ENCODE measurements around the gene BCOR.

Gene BCOR

GRCh38 chrX:40093586-40093985, 4.2 kb downstream of the BCOR start:
- no peak for TF ChIP-seq CREB1 (IDR thresholded peaks at IDR 0.05; ENCODE audit: low read depth)
- no peak for TF ChIP-seq FOXM1 (IDR thresholded peaks at IDR 0.05; ENCODE audit: borderline replicate concordance, low read depth)
- TF ChIP-seq, protein P1, sequence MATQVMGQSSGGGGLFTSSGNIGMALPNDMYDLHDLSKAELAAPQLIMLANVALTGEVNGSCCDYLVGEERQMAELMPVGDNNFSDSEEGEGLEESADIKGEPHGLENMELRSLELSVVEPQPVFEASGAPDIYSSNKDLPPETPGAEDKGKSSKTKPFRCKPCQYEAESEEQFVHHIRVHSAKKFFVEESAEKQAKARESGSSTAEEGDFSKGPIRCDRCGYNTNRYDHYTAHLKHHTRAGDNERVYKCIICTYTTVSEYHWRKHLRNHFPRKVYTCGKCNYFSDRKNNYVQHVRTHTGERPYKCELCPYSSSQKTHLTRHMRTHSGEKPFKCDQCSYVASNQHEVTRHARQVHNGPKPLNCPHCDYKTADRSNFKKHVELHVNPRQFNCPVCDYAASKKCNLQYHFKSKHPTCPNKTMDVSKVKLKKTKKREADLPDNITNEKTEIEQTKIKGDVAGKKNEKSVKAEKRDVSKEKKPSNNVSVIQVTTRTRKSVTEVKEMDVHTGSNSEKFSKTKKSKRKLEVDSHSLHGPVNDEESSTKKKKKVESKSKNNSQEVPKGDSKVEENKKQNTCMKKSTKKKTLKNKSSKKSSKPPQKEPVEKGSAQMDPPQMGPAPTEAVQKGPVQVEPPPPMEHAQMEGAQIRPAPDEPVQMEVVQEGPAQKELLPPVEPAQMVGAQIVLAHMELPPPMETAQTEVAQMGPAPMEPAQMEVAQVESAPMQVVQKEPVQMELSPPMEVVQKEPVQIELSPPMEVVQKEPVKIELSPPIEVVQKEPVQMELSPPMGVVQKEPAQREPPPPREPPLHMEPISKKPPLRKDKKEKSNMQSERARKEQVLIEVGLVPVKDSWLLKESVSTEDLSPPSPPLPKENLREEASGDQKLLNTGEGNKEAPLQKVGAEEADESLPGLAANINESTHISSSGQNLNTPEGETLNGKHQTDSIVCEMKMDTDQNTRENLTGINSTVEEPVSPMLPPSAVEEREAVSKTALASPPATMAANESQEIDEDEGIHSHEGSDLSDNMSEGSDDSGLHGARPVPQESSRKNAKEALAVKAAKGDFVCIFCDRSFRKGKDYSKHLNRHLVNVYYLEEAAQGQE (IDR thresholded peaks at IDR 0.05; ENCODE audit: low read depth): no peak
- TF ChIP-seq NFIC (IDR thresholded peaks at IDR 0.05): no peak
- TF ChIP-seq USF1 (IDR thresholded peaks at IDR 0.05): no peak
- no peak for TF ChIP-seq ZBTB7A (IDR thresholded peaks at IDR 0.05; ENCODE audit: low read depth)
- no peak for TF ChIP-seq TEAD4 (IDR thresholded peaks at IDR 0.05)
- no peak for TF ChIP-seq YY1 (IDR thresholded peaks at IDR 0.05; ENCODE audit: low read depth)
- no peak for TF ChIP-seq EGR1 (IDR thresholded peaks at IDR 0.05)
- no peak for TF ChIP-seq TCF12 (IDR thresholded peaks at IDR 0.05; ENCODE audit: low read depth)
- TF ChIP-seq, protein P2, sequence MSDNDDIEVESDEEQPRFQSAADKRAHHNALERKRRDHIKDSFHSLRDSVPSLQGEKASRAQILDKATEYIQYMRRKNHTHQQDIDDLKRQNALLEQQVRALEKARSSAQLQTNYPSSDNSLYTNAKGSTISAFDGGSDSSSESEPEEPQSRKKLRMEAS (IDR thresholded peaks at IDR 0.05): no peak
- no peak for TF ChIP-seq CEBPB (IDR thresholded peaks at IDR 0.05)
- TF ChIP-seq RAD21 (IDR thresholded peaks at IDR 0.05; ENCODE audit: low read depth): no peak
- no peak for TF ChIP-seq TAF1 (IDR thresholded peaks at IDR 0.05; ENCODE audit: low read depth)
- TF ChIP-seq EP300 (IDR thresholded peaks at IDR 0.05; ENCODE audit: borderline replicate concordance): no peak

DNA sequence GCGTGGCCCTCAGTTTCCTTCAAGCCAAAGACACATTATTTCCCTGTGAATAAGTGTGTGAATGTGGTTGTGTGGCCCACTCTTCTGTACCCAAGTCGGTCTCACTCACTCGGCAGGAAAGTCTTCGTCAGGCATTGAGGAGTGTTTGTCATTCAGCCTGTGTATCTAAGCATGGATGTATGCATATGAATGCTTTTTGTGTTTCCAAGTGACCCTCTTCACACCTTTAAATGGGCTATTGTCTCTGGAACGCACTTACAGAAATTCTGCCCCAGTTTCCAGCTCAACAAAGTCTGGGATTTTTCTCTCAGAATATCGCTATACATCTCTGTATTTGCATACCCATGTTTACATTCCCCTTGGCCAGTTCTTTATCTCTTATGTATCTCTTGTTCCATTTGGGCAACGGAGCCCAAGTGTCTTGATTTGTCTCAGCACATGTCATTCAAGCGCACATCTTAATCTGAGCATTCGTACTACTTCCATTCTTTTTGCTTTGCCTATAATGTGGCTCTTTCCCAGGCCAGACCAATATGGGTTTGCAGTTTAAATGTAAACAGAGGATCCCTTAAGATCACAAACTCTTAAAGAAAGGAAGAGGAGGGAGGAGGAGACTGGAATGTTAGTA, 4.8 kb downstream of the BCOR start:
- no peak for TF ChIP-seq CREB1 (IDR thresholded peaks at IDR 0.05; ENCODE audit: low read depth)
- no peak for TF ChIP-seq USF1 (IDR thresholded peaks at IDR 0.05)
- TF ChIP-seq ZBTB7A (IDR thresholded peaks at IDR 0.05; ENCODE audit: low read depth): no peak
- no peak for TF ChIP-seq YY1 (IDR thresholded peaks at IDR 0.05; ENCODE audit: low read depth)
- TF ChIP-seq RAD21 (IDR thresholded peaks at IDR 0.05; ENCODE audit: low read depth): no peak
- no peak for TF ChIP-seq EP300 (IDR thresholded peaks at IDR 0.05; ENCODE audit: borderline replicate concordance)
- TF ChIP-seq, protein P1 (IDR thresholded peaks at IDR 0.05; ENCODE audit: low read depth): no peak
- TF ChIP-seq TAF1 (IDR thresholded peaks at IDR 0.05; ENCODE audit: low read depth): no peak
- TF ChIP-seq, protein P2 (IDR thresholded peaks at IDR 0.05): no peak
- no peak for TF ChIP-seq FOXM1 (IDR thresholded peaks at IDR 0.05; ENCODE audit: borderline replicate concordance, low read depth)
- TF ChIP-seq CEBPB (IDR thresholded peaks at IDR 0.05): no peak

GRCh38 chrX:40091691-40092421, 5.9 kb downstream of the BCOR start:
- TF ChIP-seq EGR1 (IDR thresholded peaks at IDR 0.05) (no peak), ZBTB7A (IDR thresholded peaks at IDR 0.05; ENCODE audit: low read depth) (no peak), TEAD4 (IDR thresholded peaks at IDR 0.05) (no peak), TAF1 (IDR thresholded peaks at IDR 0.05; ENCODE audit: low read depth) (no peak), NFIC (IDR thresholded peaks at IDR 0.05) (no peak), CREB1 (IDR thresholded peaks at IDR 0.05; ENCODE audit: low read depth) (no peak), FOXM1 (IDR thresholded peaks at IDR 0.05; ENCODE audit: borderline replicate concordance, low read depth) (no peak), RAD21 (IDR thresholded peaks at IDR 0.05; ENCODE audit: low read depth) (no peak), CEBPB (IDR thresholded peaks at IDR 0.05) (no peak), YY1 (IDR thresholded peaks at IDR 0.05; ENCODE audit: low read depth) (no peak), USF1 (IDR thresholded peaks at IDR 0.05) (no peak), EP300 (IDR thresholded peaks at IDR 0.05; ENCODE audit: borderline replicate concordance) (no peak)
- TF ChIP-seq, protein P2 (IDR thresholded peaks at IDR 0.05): no peak

GRCh38 chrX:40090961-40091360, 6.8 kb downstream of the BCOR start:
- TF ChIP-seq ZBTB7A (IDR thresholded peaks at IDR 0.05; ENCODE audit: low read depth) (no peak), CREB1 (IDR thresholded peaks at IDR 0.05; ENCODE audit: low read depth) (no peak), FOXM1 (IDR thresholded peaks at IDR 0.05; ENCODE audit: borderline replicate concordance, low read depth) (no peak), TAF1 (IDR thresholded peaks at IDR 0.05; ENCODE audit: low read depth) (no peak), TEAD4 (IDR thresholded peaks at IDR 0.05) (no peak), USF1 (IDR thresholded peaks at IDR 0.05) (no peak), YY1 (IDR thresholded peaks at IDR 0.05; ENCODE audit: low read depth) (no peak), EP300 (IDR thresholded peaks at IDR 0.05; ENCODE audit: borderline replicate concordance) (no peak), CEBPB (IDR thresholded peaks at IDR 0.05) (no peak), EGR1 (IDR thresholded peaks at IDR 0.05) (no peak), NFIC (IDR thresholded peaks at IDR 0.05) (no peak), RAD21 (IDR thresholded peaks at IDR 0.05; ENCODE audit: low read depth) (no peak), TCF12 (IDR thresholded peaks at IDR 0.05; ENCODE audit: low read depth) (no peak)
- TF ChIP-seq, protein P2 (IDR thresholded peaks at IDR 0.05): no peak
- TF ChIP-seq, protein P1 (IDR thresholded peaks at IDR 0.05; ENCODE audit: low read depth): no peak

All from Ishikawa (cell line).